Activated CD8-positive, alpha-beta memory T cell treated with anti-CD3 and anti-CD28 coated beads for 24 hours (primary cell): ENCODE data around the gene C4orf36.

ENCODE experiments used
- DNase-seq: peaks from one replicate; pipeline ENCODE4 v3.0.0-alpha.2; 2020

The C4orf36 gene

GRCh38 chr4:86891762-86892635 lies at the start of gene C4orf36:
Gene C4orf36, minus strand, starts transcription at chr4:86892422. Its CDS starts 902 bp downstream, at chr4:86891520.
- peak; percentile 72 for DNase-seq

GRCh38 chr4:86940920-86941460 lies 48.8 kb upstream of the C4orf36 start:
- no peak for DNase-seq

GRCh38 chr4:86939729-86940575 lies 47.7 kb upstream of the C4orf36 start:
- no peak for DNase-seq

GRCh38 chr4:86938771-86939520 lies 46.7 kb upstream of the C4orf36 start:
- no peak for DNase-seq

- DNase-seq, result peak; percentile 90
These were observed 43.9 kb upstream of the C4orf36 start for GRCh38 chr4:86935853-86936733.

DNA sequence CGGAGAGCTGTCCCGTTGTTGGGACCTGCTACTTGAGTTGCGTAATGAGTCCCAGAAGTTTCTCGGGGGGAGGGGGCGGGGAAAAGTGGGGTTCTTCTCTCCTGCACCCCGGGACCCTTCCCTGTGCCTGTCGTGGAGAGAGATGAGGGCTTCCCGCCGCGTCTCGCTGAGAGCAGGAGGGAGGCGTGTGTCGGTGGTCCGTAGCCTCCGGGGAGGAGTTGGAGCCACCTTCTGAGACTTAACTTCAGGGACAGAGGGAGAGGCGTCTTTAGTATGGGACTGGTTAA lies 43.3 kb upstream of the C4orf36 start:
- DNase-seq, result no peak

DNA sequence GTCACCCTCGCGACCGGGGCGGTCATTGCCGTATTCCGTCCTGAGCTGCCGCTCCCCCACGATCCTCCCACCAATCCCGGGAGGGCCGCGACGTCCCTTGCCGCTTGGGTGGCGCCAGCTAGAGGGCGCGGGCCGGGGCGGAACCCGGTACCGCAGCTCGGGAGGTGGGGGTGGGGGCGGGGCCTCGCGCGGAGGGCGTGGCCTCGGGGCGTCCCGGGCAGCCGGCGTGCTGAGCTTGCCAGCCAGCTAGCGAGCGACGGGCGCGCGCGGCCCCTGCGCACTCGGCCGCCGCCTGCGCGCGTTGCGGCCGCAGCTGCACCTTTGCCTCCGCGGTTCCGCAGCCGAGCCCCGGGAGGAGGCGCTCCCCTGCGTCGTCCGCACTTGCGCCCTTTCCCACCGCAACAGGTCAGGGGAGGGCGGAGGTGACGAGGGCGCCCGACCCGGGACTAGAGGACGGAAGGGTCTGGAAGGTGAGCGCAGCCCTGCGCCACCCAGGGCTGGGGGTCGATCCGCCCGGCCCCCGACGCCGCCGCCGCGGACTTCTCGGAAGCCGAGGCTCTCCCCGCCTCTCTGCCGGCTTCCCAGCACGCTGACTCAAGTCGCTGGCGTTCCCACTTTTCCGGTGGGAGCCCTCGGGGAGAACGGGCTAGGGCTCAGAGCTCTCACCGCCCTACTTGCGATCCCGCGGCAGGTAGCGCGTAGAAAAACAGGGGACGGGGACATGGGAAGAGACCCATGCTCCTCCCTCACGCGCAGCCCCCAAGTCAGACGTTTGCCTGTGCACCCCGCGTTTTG lies 42.7 kb upstream of the C4orf36 start, which contains the start of gene AFF1:
TSS of gene AFF1 (plus strand) at position 241 of the 795 bp plus-strand sequence. CDS start 13,523 bp downstream, outside the sequence.
- peak; percentile 93 for DNase-seq

DNA sequence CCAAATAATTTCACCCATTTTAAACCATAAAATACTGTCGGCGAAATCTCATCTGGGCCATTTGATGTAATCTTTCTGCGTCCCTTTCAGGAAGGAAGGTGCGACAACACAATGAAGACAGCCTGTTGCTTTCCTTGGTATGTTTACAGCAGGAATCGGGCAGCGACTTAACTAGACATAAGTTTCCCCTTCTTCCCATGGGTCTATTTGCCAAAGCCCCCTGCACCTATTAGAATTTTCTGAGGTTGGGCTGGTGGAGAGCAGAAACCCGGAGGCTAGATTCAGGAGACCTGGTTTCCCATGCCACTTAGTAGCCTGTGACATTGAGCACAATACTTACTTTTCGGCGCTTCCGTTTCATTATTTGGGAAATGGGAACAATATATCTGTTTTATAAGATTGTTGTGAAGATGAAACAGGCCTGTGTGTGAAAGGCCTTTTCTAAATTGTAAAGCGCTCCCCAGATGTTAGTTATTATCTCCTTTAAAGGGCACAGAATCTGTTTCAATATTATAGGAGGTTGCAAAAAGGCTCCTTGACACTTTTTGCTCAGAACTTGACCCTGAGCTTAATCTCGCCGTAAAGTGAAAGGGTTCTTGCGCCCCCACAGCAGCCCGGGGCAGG lies 42.0 kb upstream of the C4orf36 start:
- DNase-seq, result peak; percentile 59

DNA sequence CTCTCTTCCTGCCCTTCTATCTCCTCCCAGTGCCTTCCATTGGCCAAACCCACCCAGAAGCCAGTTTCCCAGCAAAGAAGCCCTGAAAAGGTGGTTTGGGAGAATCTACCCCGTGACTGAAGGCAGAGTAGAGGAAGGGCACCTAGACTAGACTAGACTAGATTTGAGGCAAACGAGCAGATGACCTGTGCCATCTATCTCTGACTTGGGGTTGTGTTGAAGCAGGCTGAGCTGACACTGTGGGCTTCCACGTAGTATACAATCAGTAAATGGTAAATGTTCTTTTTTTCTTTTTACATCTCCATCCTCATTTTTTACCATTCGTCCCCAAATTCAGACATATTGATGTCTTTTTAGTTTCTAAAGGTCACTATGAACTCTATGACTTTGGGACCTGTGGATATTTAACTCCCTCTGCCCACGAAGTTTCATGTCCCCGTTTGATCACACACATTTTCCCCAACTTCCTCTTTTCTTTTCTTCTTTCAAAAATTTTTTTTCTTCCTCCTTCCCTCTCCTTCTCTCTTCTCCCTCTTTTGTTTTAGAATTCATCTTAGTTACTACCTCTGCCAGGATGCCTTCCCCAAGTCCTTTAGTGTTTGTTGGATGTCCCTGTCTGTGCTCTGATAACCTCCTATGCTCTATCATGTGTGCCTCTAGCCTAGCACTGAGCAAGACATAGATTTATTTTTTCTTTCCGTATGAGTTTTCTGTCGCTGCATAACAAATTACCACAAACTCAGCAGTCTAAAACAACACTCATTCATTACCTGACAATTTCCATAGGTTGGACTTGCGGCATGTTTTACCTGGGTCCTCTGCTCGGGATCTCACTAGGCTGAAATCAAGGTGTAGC lies 36.4 kb upstream of the C4orf36 start:
- no peak for DNase-seq

DNA sequence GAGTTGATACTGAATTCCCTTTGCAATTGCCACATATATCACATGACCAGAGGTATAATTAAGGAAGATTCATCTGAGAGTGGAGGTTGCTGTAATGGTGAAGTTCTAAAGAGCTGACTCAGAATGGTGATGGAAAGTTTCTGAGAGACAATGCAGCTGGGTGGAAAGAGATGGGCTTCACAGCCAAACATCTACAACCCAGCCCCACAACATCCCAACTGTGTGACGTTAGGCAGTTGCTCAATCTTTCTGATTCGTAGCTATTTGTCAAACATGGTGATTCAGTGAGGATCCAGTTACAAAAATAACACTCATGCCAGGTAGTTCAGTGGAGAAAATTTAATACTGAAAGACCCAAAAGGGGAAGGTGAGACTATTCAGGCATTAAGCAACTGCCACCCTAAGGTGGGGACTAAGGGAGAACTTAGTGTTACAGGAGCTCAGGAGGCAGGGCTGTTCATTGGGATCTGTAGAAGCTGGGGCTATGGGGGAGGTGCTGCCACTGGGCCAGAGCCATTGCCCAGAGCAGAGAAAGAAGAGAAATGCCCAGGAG lies 35.7 kb upstream of the C4orf36 start:
- DNase-seq, result no peak

DNA sequence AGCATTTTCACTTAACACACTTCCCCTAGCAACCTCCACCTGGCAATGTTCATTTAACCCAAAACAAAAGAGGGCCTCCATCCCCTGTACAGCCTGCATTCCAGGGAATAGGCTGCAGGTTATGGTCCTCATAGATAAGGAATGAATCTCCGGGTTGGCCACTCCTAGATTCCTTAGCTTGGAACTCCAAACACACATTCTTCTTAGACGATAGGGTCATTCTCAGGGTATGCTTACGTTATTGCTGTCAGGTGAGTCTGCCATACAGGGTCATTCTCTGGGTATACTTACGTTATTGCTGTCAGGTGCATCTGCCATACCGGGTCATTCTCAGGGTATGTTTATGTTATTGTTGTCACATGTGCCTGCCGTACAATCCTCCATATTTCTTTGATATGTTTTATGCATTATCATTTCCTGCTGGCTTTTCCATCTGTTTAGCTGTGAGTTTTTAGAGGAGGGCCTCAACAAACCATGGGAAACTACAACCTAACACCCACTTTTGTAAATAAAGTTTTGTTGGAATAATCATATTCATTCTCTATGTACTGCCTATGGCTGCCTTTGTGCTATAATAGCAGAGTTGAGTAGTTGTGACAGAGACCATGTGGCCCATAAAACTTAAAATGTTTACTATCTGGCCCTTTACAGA lies 34.3 kb upstream of the C4orf36 start:
- no peak for DNase-seq

GRCh38 chr4:86924811-86925210 lies 32.6 kb upstream of the C4orf36 start:
- no peak for DNase-seq

GRCh38 chr4:86921608-86922252 lies 29.5 kb upstream of the C4orf36 start:
- no peak for DNase-seq

DNA sequence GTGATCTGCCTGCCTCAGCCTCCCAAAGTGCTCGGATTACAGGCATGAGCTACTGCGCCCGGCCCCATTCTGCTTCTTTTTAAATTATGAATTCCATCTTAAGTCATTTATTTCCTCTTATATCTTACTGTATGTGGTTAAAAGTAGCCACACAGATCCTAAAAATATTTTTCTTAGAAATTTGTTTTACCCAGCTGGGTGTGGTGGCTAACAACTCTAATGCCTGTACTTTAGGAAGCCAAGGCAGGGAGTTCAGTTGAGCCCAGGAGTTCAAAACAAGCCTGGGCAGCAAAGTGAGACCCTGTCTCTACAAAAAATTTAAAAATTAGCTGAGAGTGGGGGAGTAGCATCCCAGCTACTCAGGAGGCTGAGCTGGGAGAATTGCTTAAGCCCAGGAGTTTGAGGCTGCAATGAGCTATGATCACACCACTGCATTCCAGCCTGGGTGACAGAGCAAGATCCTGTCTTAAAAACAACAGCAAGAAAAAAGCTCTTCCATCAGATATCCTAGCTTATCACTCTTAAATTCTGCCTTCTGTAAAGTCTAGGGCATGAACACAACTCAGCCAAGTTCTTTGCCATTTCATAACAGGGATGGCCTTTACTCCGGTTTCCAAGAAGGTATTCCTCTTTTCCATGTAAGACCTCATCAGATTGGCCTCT lies 27.5 kb upstream of the C4orf36 start:
- DNase-seq, result no peak

DNA sequence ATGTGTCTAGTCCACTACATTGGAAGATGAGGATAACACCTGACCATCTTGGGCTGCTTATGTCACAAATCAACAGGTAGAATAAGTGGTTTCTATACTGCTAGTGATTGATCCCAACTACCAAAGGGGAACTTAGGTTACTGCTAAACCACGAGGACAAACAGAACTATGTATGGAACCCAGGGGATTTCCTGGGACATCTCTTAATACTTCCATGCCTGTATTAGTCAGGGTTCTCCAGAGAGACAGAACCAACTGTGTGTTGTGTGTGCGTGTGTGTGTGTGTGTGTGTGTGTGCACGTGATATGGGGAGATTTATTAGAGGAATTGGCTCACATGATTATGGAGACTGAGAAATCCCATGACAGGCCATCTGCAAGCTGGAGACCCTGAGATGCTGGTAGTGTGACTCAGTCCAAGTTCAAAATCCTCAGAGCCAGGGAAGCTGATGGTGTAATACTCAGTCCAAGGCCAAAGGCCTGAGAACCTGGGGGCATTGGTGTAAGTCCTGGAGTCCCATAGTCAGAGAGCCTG lies 26.4 kb upstream of the C4orf36 start:
- DNase-seq, result peak; percentile 4

DNA sequence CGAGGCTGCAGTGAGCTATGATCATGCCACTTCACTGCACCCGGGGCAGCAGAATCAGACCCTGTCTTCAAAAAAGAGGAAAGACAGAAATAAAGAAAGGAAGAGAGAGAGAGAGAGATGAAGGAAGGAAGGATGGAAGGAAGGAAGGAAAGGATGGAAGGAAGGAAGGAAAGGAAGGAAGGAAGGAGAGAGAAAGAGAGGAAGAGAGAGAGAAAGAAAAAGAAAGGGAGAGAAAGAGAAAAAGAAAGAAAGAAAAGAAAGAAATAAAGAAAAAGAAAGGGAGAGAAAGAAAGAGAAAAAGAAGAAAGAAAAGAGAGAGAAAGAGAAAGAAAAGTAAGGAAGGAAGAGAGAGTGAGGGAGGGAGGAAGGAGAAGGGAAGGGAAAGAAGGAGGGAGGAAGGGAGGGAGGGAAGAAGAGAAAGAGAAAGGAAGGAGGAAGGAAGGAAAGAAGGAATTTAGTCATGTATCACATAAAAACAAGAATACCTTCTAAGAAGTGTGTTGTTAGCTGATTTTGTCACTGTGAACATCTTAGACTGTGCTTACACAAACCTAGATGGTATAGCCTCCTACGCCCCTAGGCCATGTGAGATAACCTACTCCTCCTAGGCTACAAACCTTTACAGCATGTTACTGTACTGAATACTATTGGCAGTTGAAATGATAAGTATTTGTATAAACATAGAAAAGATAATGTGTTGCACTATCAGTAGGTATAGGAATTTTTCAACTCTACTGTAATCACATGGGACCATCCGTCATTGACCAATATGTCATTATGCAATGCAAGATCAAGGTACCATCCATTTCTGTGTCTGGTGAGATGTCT lies 25.2 kb upstream of the C4orf36 start:
- no peak for DNase-seq
